Erythroblast (primary cell): ENCODE results near the gene PDGFC.

Source experiments
- GATA1 ChIP-seq: IDR thresholded peaks from 2 replicates; pipeline ENCODE4 v1.6.1; 2011; ENCODE audit warnings: low read depth, mild to moderate bottlenecking, control low read depth, low read length, moderate library complexity
- POLR2A ChIP-seq: IDR thresholded peaks from 2 replicates; pipeline ENCODE4 v1.6.1; 2011; ENCODE audit warnings: mild to moderate bottlenecking, low read length

GRCh38 chr4:156779042-156779441 is 192.6 kb downstream of the PDGFC start:
- no peak for TF ChIP-seq POLR2A
- no peak for TF ChIP-seq GATA1
